Measurements from ENCODE around the gene RIC1.
A peak's percentile ranks its signal among the peaks of the same experiment; 100 is the strongest.
"Not testable (repeated sequence)": the region's sequence is repeated elsewhere in the genome, so short reads cannot be mapped to it uniquely, and the experiment has no call there.

Gene RIC1

GRCh38 chr9:5714501-5715401, 85.8 kb downstream of the RIC1 start:
- H3K4me3 ChIP-seq (ENCODE audit: low read length), result no peak overlapping the region
- peak; percentile 21 for DNase-seq (ENCODE audit: low read depth)
- TF ChIP-seq CTCF (conservative IDR thresholded peaks at IDR 0.05; ENCODE audit: low read length), result peak; percentile 20; the same call in 1 of the 2 replicates

GRCh38 chr9:5715548-5716127, 86.7 kb downstream of the RIC1 start:
- no peak for DNase-seq (ENCODE audit: low read depth)
- TF ChIP-seq CTCF (conservative IDR thresholded peaks at IDR 0.05; ENCODE audit: low read length), result no peak
- no peak overlapping the region for H3K4me3 ChIP-seq (ENCODE audit: low read length)

GRCh38 chr9:5717434-5717833, 88.5 kb downstream of the RIC1 start:
- DNase-seq (ENCODE audit: low read depth); H3K4me3 ChIP-seq (ENCODE audit: low read length): not testable (repeated sequence)

GRCh38 chr9:5718296-5719032, 89.6 kb downstream of the RIC1 start:
- DNase-seq (ENCODE audit: low read depth), result peak; percentile 49
- H3K4me3 ChIP-seq (ENCODE audit: low read length), result no peak overlapping the region
- TF ChIP-seq CTCF (conservative IDR thresholded peaks at IDR 0.05; ENCODE audit: low read length), result no peak

- no peak for DNase-seq (ENCODE audit: low read depth)
- H3K4me3 ChIP-seq (ENCODE audit: low read length), result no peak overlapping the region
- no peak for TF ChIP-seq CTCF (conservative IDR thresholded peaks at IDR 0.05; ENCODE audit: low read length)
Measured at GRCh38 chr9:5719100-5719926, 90.4 kb downstream of the RIC1 start.

- H3K4me3 ChIP-seq (ENCODE audit: low read length), result no peak overlapping the region
Measured at GRCh38 chr9:5720151-5720550, 91.2 kb downstream of the RIC1 start.

More at GRCh38 chr9:5720151-5720550, 91.2 kb downstream of the RIC1 start:
- no peak for DNase-seq (ENCODE audit: low read depth)
- TF ChIP-seq CTCF (conservative IDR thresholded peaks at IDR 0.05; ENCODE audit: low read length), result no peak
